CD14-positive monocyte (primary cell): ENCODE data around the gene SYNE1. TPM values are rescaled to one million over a fixed set of nuclear protein-coding genes. Genes with fewer than 3 reads are reported as not detected.

ENCODE experiments used
- DNase-seq, 3 donors: peaks; one replicate each; pipeline ENCODE4 v3.0.0-alpha.2; 2011 to 2022
- H2AFZ ChIP-seq: 2 replicates; pipeline ENCODE4 v1.6.0; 2012; ENCODE audit warnings: mild to moderate bottlenecking, low read depth, low read length, inconsistent platforms; ENCODE audit not compliant: insufficient read depth, poor library complexity, severe bottlenecking
- H3K27ac ChIP-seq, 2 donors: 1 replicate in 1 of 2; 2 replicates in 1 of 2; pipeline ENCODE4 v1.5.1; 2012 to 2013; ENCODE audit warnings: low read length in 2 of 2, control low read depth in 1 of 2, inconsistent platforms in 1 of 2, low read depth in 1 of 2, mild to moderate bottlenecking in 1 of 2
- H3K27me3 ChIP-seq, 2 donors: one replicate each; pipeline versions ENCODE4 v1.6.0 to v1.6.1; 2011 to 2013; ENCODE audit warnings: low read length in 2 of 2; ENCODE audit not compliant: control insufficient read depth in 2 of 2, insufficient read depth in 2 of 2
- H3K36me3 ChIP-seq, 2 donors: replicated peaks in 1 of 2; 1 replicate in 1 of 2; 2 replicates in 1 of 2; pipeline versions ENCODE4 v1.5.1 to v1.6.1; 2012 to 2013; ENCODE audit warnings: low read length in 2 of 2, control low read depth in 1 of 2, inconsistent platforms in 1 of 2, mild to moderate bottlenecking in 1 of 2; ENCODE audit not compliant: insufficient read depth in 2 of 2, control insufficient read depth in 1 of 2
- H3K4me1 ChIP-seq, 2 donors: 1 replicate in 1 of 2; 2 replicates in 1 of 2; pipeline versions ENCODE4 v1.5.1 to v1.6.1; 2012 to 2013; ENCODE audit warnings: low read length in 2 of 2, control low read depth in 1 of 2, inconsistent platforms in 1 of 2, mild to moderate bottlenecking in 1 of 2, moderate library complexity in 1 of 2; ENCODE audit not compliant: insufficient read depth in 2 of 2, control insufficient read depth in 1 of 2
- H3K4me2 ChIP-seq: replicated peaks from 2 replicates; pipeline ENCODE3; 2012; ENCODE audit warnings: low read length, moderate library complexity, mild to moderate bottlenecking; ENCODE audit not compliant: poor library complexity, severe bottlenecking; ENCODE audit errors: extremely low read depth
- H3K4me3 ChIP-seq, 3 experiments: fragments of 200-600 bp in 1 of 3; sonication (generic) in 1 of 3; replicated peaks in 1 of 3; 1 replicate in 2 of 3; 2 replicates in 1 of 3; pipeline ENCODE4 v1.5.1; 2011 to 2013; ENCODE audit warnings: low read length in 3 of 3, mild to moderate bottlenecking in 3 of 3, control low read depth in 2 of 3, low read depth in 2 of 3, inconsistent platforms in 1 of 3, moderate library complexity in 1 of 3
- H3K79me2 ChIP-seq: 2 replicates; pipeline ENCODE4 v1.6.0; 2012; ENCODE audit warnings: mild to moderate bottlenecking, control low read depth, inconsistent platforms, low read length, moderate library complexity; ENCODE audit not compliant: insufficient read depth
- H3K9ac ChIP-seq: 2 replicates; pipeline ENCODE4 v1.6.0; 2017; ENCODE audit warnings: low read length, mild to moderate bottlenecking; ENCODE audit not compliant: insufficient read depth, poor library complexity, severe bottlenecking
- H3K9me3 ChIP-seq, 2 donors: replicated peaks in 1 of 2; 1 replicate in 1 of 2; 2 replicates in 1 of 2; pipeline versions ENCODE4 v1.5.1 to v1.6.1; 2012 to 2013; ENCODE audit warnings: low read length in 2 of 2, control low read depth in 1 of 2; ENCODE audit not compliant: control insufficient read depth in 1 of 2, insufficient read depth in 1 of 2
- H4K20me1 ChIP-seq: 2 replicates; pipeline ENCODE4 v1.6.0; 2012; ENCODE audit warnings: mild to moderate bottlenecking, low read length, control low read depth, moderate library complexity; ENCODE audit not compliant: insufficient read depth
- H3K27ac Mint-ChIP-seq, 7 donors: one replicate each; pipeline ENCODE4 v1.8.0; 2020; ENCODE audit warnings: mild to moderate bottlenecking in 7 of 7, mixed read lengths in 7 of 7, moderate library complexity in 6 of 7, inconsistent platforms in 2 of 7
- H3K27me3 Mint-ChIP-seq, 3 donors: one replicate each; pipeline ENCODE4 v1.8.0; 2021 to 2022; ENCODE audit warnings: low read depth in 3 of 3, mild to moderate bottlenecking in 3 of 3, mixed read lengths in 3 of 3, moderate library complexity in 3 of 3, inconsistent platforms in 1 of 3
- H3K36me3 Mint-ChIP-seq, 2 donors: one replicate each; pipeline ENCODE4 v1.8.0; 2020; ENCODE audit warnings: mixed read lengths in 2 of 2, inconsistent platforms in 1 of 2, mild to moderate bottlenecking in 1 of 2
- H3K4me1 Mint-ChIP-seq: one replicate; pipeline ENCODE4 v1.8.0; 2020; ENCODE audit warnings: mild to moderate bottlenecking, mixed read lengths
- H3K4me3 Mint-ChIP-seq, 2 donors: one replicate each; pipeline ENCODE4 v1.8.0; 2020; ENCODE audit warnings: mild to moderate bottlenecking in 2 of 2, mixed read lengths in 2 of 2, moderate library complexity in 1 of 2
- H3K9me3 Mint-ChIP-seq, 7 donors: one replicate each; pipeline ENCODE4 v1.8.0; 2020 to 2022; ENCODE audit warnings: mixed read lengths in 7 of 7, mild to moderate bottlenecking in 6 of 7, moderate library complexity in 6 of 7, inconsistent platforms in 2 of 7
- CTCF ChIP-seq: fragments of 200-600 bp; IDR thresholded peaks from one replicate; pipeline ENCODE4 v1.8.0; 2022; ENCODE audit warnings: antibody characterized with exemption, mild to moderate bottlenecking
- WGBS: methylation state at CpG from one replicate; pipeline ENCODE4 v1.1.5; 2013; ENCODE audit warnings: missing lambda C conversion rate; ENCODE audit not compliant: insufficient coverage; 5-methylcytosine and 5-hydroxymethylcytosine counted together
- intact Hi-C, 2 donors: fragments of 100-400 bp; cut with micrococcal nuclease; formaldehyde crosslinking; loops; one replicate each; pipeline versions ENCODE4 v1.15.0 to v1.15.1; 2023
- polyA plus RNA-seq, 3 donors: library from polyadenylated mRNA; depleted of rRNA in 1 of 3; unstranded in 2 of 3; stranded (reverse) in 1 of 3; fragments of 300-500 nt in 2 of 3; fragments of >200 nt in 1 of 3; fragmentation: Illumina TruSeq in 2 of 3; gene quantifications; 1 replicate in 2 of 3; 2 replicates in 1 of 3; pipeline ENCODE4 v1.2.3, GENCODE V29; 2012 to 2021

The SYNE1 gene
- polyA plus RNA-seq, 3 donors = 3.7 to 24.5 (median 8.1) TPM

GRCh38 chr6:152450519-152450918 lies 186.6 kb downstream of the SYNE1 start:
- H3K36me3 ChIP-seq = peaks cover 0 to 15% of the 10 kb centered on the region in 2 donors
- WGBS = 78% methylated on average over 2 of the region's 4 CpGs
- intact Hi-C loops = no loop called here
- no peaks in the 10 kb centered on the region for H3K79me2 ChIP-seq
- H3K4me1 ChIP-seq = no peaks in the 10 kb centered on the region
- H2AFZ ChIP-seq = no peak overlapping the region
- H3K9ac ChIP-seq = no peak overlapping the region
- H3K4me2 ChIP-seq = no peak overlapping the region
- no peak overlapping the region for H3K4me3 ChIP-seq
- no peak overlapping the region for H3K27ac ChIP-seq
- peaks cover 0 to 2% (median 0%) of the 10 kb centered on the region in 3 donors for H3K27me3 Mint-ChIP-seq
- TF ChIP-seq CTCF = no peak
- peaks cover 14 to 18% of the 10 kb centered on the region in 2 donors for H3K36me3 Mint-ChIP-seq
- H3K9me3 ChIP-seq = peaks cover 15 to 16% of the 10 kb centered on the region in 2 donors
- H3K27ac Mint-ChIP-seq = no peak overlapping the region
- no peaks in the 10 kb centered on the region for H3K4me1 Mint-ChIP-seq
- no peaks in the 10 kb centered on the region for H3K27me3 ChIP-seq
- H4K20me1 ChIP-seq = no peaks in the 10 kb centered on the region
- H3K4me3 Mint-ChIP-seq = no peak overlapping the region
- DNase-seq = no peak
- H3K9me3 Mint-ChIP-seq = peaks cover 2 to 21% (median 15%) of the 10 kb centered on the region in 7 donors

GRCh38 chr6:152441902-152442301 lies 195.3 kb downstream of the SYNE1 start:
- peaks cover 0 to 18% of the 10 kb centered on the region in 2 donors for H3K36me3 ChIP-seq
- WGBS = 98% methylated on average over 4 of the region's 15 CpGs

More at GRCh38 chr6:152441902-152442301, 195.3 kb downstream of the SYNE1 start:
- H2AFZ ChIP-seq = no peak overlapping the region
- Mint-ChIP-seq H3K27me3 (peaks cover 0 to 3% (median 0%) of the 10 kb centered on the region in 3 donors), H3K4me1 (no peaks in the 10 kb centered on the region), H3K36me3 (peaks cover 13 to 15% of the 10 kb centered on the region in 2 donors), H3K27ac (no peak overlapping the region), H3K4me3 (no peak overlapping the region), H3K9me3 (peaks cover 0 to 5% (median 2%) of the 10 kb centered on the region in 7 donors)
- H3K27me3 ChIP-seq = no peaks in the 10 kb centered on the region
- TF ChIP-seq CTCF = no peak
- intact Hi-C loops = no loop called here
- H3K9ac ChIP-seq = no peak overlapping the region
- no peaks in the 10 kb centered on the region for H3K79me2 ChIP-seq
- no peak for DNase-seq
- H3K27ac ChIP-seq = no peak overlapping the region
- no peaks in the 10 kb centered on the region for H4K20me1 ChIP-seq
- H3K9me3 ChIP-seq = no peaks in the 10 kb centered on the region
- no peak overlapping the region for H3K4me3 ChIP-seq
- H3K4me2 ChIP-seq = no peak overlapping the region
- no peaks in the 10 kb centered on the region for H3K4me1 ChIP-seq
